HepG2 (cell line): ENCODE measurements around the gene LYRM4. TPM values are rescaled to one million over a fixed set of nuclear protein-coding genes. Genes with fewer than 3 reads are reported as not detected.

Experiments used
- IRF9 ChIP-seq: sonication (generic); formaldehyde crosslinking; IDR thresholded peaks from 2 replicates; pipeline ENCODE4 v1.8.0; 2022; ENCODE audit warnings: missing genetic modification reagents, mild to moderate bottlenecking, borderline replicate concordance
- MZF1 ChIP-seq: sonication (generic); formaldehyde crosslinking; IDR thresholded peaks from 2 replicates; pipeline ENCODE4 v1.8.1; 2023; ENCODE audit warnings: mild to moderate bottlenecking, missing genetic modification reagents, borderline replicate concordance
- NFKBIZ ChIP-seq: IDR thresholded peaks from 2 replicates; pipeline ENCODE4 v1.6.1; 2018; ENCODE audit warnings: missing genetic modification reagents, missing compliant biosample characterization
- RNF2 ChIP-seq: fragments of 450-650 bp; conservative IDR thresholded peaks from 2 replicates; pipeline ENCODE4 v1.6.1; 2016; ENCODE audit warnings: low read depth
- ZMYM3 ChIP-seq: sonication (generic); formaldehyde crosslinking; IDR thresholded peaks from 2 replicates; pipeline ENCODE4 v1.5.1; 2020; ENCODE audit warnings: mild to moderate bottlenecking, missing genetic modification reagents
- ZNF281 ChIP-seq: sonication (generic); formaldehyde crosslinking; IDR thresholded peaks from 2 replicates; pipeline ENCODE4 v1.4.0; 2020; ENCODE audit warnings: missing genetic modification reagents, borderline replicate concordance
- ZNF512 ChIP-seq: sonication (generic); formaldehyde crosslinking; IDR thresholded peaks from 2 replicates; pipeline ENCODE4 v1.4.0; 2020; ENCODE audit warnings: mild to moderate bottlenecking, missing genetic modification reagents
- ZNF646 ChIP-seq: sonication (generic); formaldehyde crosslinking; IDR thresholded peaks from 2 replicates; pipeline ENCODE4 v1.9.0; 2021; ENCODE audit warnings: mild to moderate bottlenecking, missing genetic modification reagents
- ZNF770 ChIP-seq: sonication (generic); formaldehyde crosslinking; IDR thresholded peaks from 2 replicates; pipeline ENCODE4 v1.5.0; 2020; ENCODE audit warnings: mild to moderate bottlenecking, missing genetic modification reagents
- ZNF776 ChIP-seq: sonication (generic); formaldehyde crosslinking; IDR thresholded peaks from 2 replicates; pipeline ENCODE4 v1.4.0; 2020; ENCODE audit warnings: mild to moderate bottlenecking, missing genetic modification reagents
- polyA plus RNA-seq, 8 experiments: library from polyadenylated mRNA; depleted of rRNA in 3 of 8; stranded (reverse) in 7 of 8; unstranded in 1 of 8; fragments of >200 nt; fragmentation: Illumina TruSeq in 4 of 8; extraction: Trizol in 4 of 8; gene quantifications; 2 replicates each; pipeline versions ENCODE4 v1.2.1 to v1.2.3, GENCODE V29; 2011 to 2016; ENCODE audit warnings: low read depth in 4 of 8, missing spikeins in 1 of 8, mixed read lengths in 1 of 8; ENCODE audit not compliant: insufficient read depth in 1 of 8
- total RNA-seq, 5 experiments: library from RNA; depleted of rRNA; stranded (reverse); fragments of >200 nt; fragmentation: Illumina TruSeq; extraction: Trizol; gene quantifications; 2 replicates each; pipeline ENCODE4 v1.2.3, GENCODE V29; 2016; ENCODE audit warnings: low read depth in 1 of 5
- TF ChIP-seq, protein P1 (sequence below): sonication (generic); formaldehyde crosslinking; IDR thresholded peaks from 2 replicates; pipeline ENCODE4 v1.4.0; 2020; ENCODE audit warnings: low read depth, mild to moderate bottlenecking, missing genetic modification reagents

LYRM4 gene
- total and polyA plus RNA-seq, 2 of the 13 experiments (the other 11 are each of a cell fraction or from before 2014, with no cell fraction given), result 64.6 to 67.5 TPM

GRCh38 chr6:5119090-5119951, 141.4 kb downstream of the LYRM4 start (continued):
- TF ChIP-seq RNF2 (no peak), ZMYM3 (no peak; the same call in 1 of the 2 replicates), ZNF512 (no peak), NFKBIZ (CRISPR knock-in tag) (no peak), ZNF776 (CRISPR knock-in tag) (no peak), IRF9 (CRISPR knock-in tag) (no peak), ZNF281 (CRISPR knock-in tag) (no peak), MZF1 (CRISPR knock-in tag) (no peak), ZNF770 (CRISPR knock-in tag) (no peak), ZNF646 (CRISPR knock-in tag) (no peak)
- TF ChIP-seq, protein P1, sequence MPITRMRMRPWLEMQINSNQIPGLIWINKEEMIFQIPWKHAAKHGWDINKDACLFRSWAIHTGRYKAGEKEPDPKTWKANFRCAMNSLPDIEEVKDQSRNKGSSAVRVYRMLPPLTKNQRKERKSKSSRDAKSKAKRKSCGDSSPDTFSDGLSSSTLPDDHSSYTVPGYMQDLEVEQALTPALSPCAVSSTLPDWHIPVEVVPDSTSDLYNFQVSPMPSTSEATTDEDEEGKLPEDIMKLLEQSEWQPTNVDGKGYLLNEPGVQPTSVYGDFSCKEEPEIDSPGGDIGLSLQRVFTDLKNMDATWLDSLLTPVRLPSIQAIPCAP (CRISPR knock-in tag), result no peak
